Activated naive CD4-positive, alpha-beta T cell treated with anti-CD3 and anti-CD28 coated beads, Interleukin-2, amount 50 U/mL, for 72 hours (primary cell): ENCODE results near the gene B4GALNT2. TPM values are rescaled to one million over a fixed set of nuclear protein-coding genes. Genes with fewer than 3 reads are reported as not detected.
A peak's percentile ranks its signal among the peaks of the same experiment; 100 is the strongest.
"Not testable (repeated sequence)": the region's sequence is repeated elsewhere in the genome, so short reads cannot be mapped to it uniquely, and the experiment has no call there.

Source experiments
- ATAC-seq, 2 donors: fragments of 150-1000 bp; cut with Tn5 transposase; 2 replicates each; pipeline ENCODE4 v1.10.0; 2021; ENCODE audit warnings: mild to moderate bottlenecking in 2 of 2, moderate library complexity in 2 of 2
- DNase-seq, 2 donors: peaks; one replicate each; pipeline ENCODE4 v3.0.0; 2021 to 2022; ENCODE audit warnings: low spot score in 2 of 2
- H3K27ac Mint-ChIP-seq, 2 donors: one replicate each; pipeline ENCODE4 v1.8.0; 2022; ENCODE audit warnings: mild to moderate bottlenecking in 2 of 2, mixed read lengths in 2 of 2
- H3K36me3 Mint-ChIP-seq, 2 donors: one replicate each; pipeline ENCODE4 v1.8.0; 2022; ENCODE audit warnings: mixed read lengths in 2 of 2
- H3K9me3 Mint-ChIP-seq, 2 donors: one replicate each; pipeline ENCODE4 v1.8.0; 2022; ENCODE audit warnings: mixed read lengths in 2 of 2
- total RNA-seq, 2 donors: library from RNA; stranded (reverse); gene quantifications; one replicate each; pipeline ENCODE4 v1.2.3, GENCODE V29; 2022

B4GALNT2 gene
- total RNA-seq, 2 donors from 2014 or later = 0.02 TPM; not detected in 1

DNA sequence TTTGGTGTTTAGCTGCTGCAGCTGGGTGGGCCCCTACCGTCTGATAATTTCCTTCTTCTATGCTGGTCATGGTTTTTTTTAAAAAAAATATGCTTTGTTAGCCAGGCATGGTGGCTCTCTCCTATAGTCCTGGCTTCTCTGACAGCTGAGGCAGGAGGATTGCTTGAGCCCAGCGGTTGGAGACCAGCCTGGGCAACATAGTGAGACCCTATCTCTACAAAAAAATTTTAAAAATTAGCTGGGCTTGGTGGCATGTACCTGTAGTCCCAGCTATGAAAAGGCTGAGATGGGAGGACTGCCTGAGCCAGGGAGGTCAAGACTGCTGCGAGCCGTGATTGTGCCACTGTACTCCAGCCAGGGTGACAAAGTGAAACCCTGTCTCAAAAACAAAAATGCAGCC, 19.4 kb downstream of the B4GALNT2 start:
- no peaks in the 10 kb centered on the region for H3K9me3 Mint-ChIP-seq
- H3K27ac Mint-ChIP-seq = no peak overlapping the region
- no peak for DNase-seq
- H3K36me3 Mint-ChIP-seq = no peaks in the 10 kb centered on the region
- no peak for ATAC-seq

DNA sequence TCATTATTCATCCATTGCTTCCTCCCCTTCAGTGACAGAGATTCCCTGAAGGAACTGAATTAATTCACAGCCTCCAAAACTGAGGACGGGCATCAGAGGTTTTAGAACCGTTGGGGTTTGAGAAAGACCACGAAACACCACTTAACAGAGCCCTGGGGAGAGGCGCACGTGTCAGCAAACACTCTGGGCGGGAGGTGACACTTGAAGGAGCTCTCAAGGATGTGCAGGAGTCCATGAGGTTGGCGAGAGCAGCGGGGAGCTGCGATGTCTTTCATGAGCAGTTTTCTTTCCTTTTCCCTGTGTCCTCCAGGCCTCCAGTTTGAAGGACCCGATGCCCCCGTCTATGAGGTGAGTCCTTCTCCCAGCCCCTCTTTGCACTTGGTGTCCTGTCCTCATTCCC, 23.7 kb downstream of the B4GALNT2 start:
- no peak for DNase-seq
- no peak overlapping the region for H3K27ac Mint-ChIP-seq

DNA sequence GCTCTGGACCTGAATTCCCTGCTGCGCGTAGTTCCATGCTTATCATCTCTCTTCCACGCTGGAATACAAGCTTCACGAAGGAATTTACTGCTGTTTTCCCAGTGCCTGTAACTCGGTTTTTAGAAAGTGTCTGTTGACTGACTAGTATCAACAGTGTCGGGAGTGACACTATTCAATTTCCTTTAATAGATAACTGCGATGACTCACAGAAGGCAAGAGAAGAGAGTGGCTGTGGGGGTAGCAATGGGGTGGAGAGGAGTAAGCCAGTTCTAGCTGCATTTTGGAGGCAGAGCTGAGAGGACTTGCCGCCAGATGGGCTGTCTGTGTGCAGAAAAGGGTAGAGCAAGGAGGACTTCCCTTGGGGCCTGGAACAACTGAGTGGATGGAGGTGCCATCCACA, 25.2 kb downstream of the B4GALNT2 start:
- no peak for ATAC-seq
- no peak for DNase-seq
- no peaks in the 10 kb centered on the region for H3K36me3 Mint-ChIP-seq
- no peaks in the 10 kb centered on the region for H3K9me3 Mint-ChIP-seq
- H3K27ac Mint-ChIP-seq = no peak overlapping the region

More for the DNA sequence above, 23.7 kb downstream of the B4GALNT2 start:
- H3K36me3 Mint-ChIP-seq = no peaks in the 10 kb centered on the region
- ATAC-seq = no peak
- H3K9me3 Mint-ChIP-seq = no peaks in the 10 kb centered on the region

DNA sequence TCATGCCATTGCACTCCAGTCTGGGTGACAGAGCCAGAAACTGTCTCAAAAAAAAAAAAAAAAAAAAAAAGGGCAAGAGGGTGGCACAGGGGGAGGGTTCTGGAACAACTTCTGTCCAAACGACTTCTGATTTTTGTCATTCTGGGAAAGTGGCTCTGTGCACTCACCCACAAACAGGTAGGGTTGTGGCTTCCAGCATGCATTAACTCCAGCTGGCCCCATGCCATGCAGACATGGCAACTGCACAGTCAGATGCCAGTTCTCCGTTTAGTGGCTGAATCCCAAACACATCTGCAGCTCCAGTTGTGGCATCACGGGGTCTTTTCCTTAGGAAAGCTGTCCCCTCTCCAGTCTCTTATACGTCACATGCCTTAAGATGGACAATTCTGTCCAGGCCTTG, 30.3 kb downstream of the B4GALNT2 start:
- no peak for ATAC-seq
- H3K9me3 Mint-ChIP-seq = no peaks in the 10 kb centered on the region
- no peaks in the 10 kb centered on the region for H3K36me3 Mint-ChIP-seq
- no peak overlapping the region for H3K27ac Mint-ChIP-seq
- DNase-seq = no peak

DNA sequence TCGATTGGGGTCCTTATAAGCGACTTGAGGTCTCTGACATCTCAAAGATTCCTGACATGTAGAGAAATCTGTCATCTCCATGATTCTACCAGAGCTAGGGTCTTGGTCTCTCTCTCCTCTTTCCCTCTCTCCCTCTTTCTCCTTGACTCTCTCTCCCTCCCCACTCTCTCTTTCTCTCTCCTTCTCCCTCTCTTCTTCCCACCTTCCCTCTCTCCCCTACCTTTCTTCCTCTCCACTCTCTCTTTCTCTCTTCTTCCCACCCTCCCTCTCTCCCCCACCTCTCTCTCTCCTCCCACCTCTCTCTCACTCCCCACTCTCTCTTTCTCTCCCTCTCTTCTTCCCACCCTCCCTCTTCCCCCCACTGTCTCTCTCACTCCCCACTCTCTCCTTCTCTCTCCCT, 32.6 kb downstream of the B4GALNT2 start:
- Mint-ChIP-seq H3K36me3 (no peaks in the 10 kb centered on the region), H3K9me3 (no peaks in the 10 kb centered on the region), H3K27ac (no peak overlapping the region)
- DNase-seq (no peak), ATAC-seq (no peak)

DNA sequence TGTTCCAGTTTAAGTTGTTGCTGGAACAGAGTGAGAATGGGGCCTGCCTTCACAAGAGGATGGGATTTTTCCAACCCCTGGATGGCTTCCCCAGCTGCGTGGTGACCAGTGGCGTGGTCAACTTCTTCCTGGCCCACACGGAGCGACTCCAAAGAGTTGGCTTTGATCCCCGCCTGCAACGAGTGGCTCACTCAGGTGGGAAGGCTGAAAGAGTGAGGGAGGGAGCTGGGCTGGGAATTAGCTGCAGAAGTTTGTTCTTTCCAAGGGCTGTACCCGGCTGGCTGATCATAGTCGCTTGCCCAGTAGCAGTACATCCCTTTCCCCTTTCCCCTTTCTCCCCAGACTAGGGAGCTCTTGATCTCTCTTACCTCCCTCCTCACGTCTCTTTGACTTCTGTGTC, 36.1 kb downstream of the B4GALNT2 start:
- Mint-ChIP-seq H3K27ac (no peak overlapping the region), H3K36me3 (peaks cover 0 to 2% of the 10 kb centered on the region in 2 donors), H3K9me3 (peaks cover 2% of the 10 kb centered on the region in 2 donors)
- ATAC-seq (no peak), DNase-seq (no peak)

GRCh38 chr17:49170216-49170615, 37.6 kb downstream of the B4GALNT2 start:
- Mint-ChIP-seq H3K27ac (peak overlapping the region in 1 of 2 donors; percentile 19), H3K9me3 (peaks cover 6 to 10% of the 10 kb centered on the region in 2 donors), H3K36me3 (peaks cover 6% of the 10 kb centered on the region in 2 donors)
- DNase-seq = no peak
- ATAC-seq = no peak

GRCh38 chr17:49170711-49171110, 38.1 kb downstream of the B4GALNT2 start:
- DNase-seq, H3K27ac Mint-ChIP-seq, ATAC-seq: not testable (repeated sequence)
- peaks cover 6 to 15% of the 10 kb centered on the region in 2 donors for H3K9me3 Mint-ChIP-seq
- peaks cover 9 to 11% of the 10 kb centered on the region in 2 donors for H3K36me3 Mint-ChIP-seq

- not testable (repeated sequence) for DNase-seq, ATAC-seq
- Mint-ChIP-seq H3K27ac (peak overlapping the region in 1 of 2 donors; percentile 32), H3K36me3 (peaks cover 18 to 24% of the 10 kb centered on the region in 2 donors), H3K9me3 (peaks cover 6 to 25% of the 10 kb centered on the region in 2 donors)
Observed at GRCh38 chr17:49175978-49176377, 43.4 kb downstream of the B4GALNT2 start.

- no peak overlapping the region for H3K27ac Mint-ChIP-seq
- DNase-seq (peak in 1 of 2 donors; percentile 71), ATAC-seq (peak; percentile 60 to 72)
- H3K9me3 Mint-ChIP-seq = peaks cover 0 to 16% of the 10 kb centered on the region in 2 donors
- H3K36me3 Mint-ChIP-seq = peaks cover 15 to 27% of the 10 kb centered on the region in 2 donors
Observed at GRCh38 chr17:49180303-49180702, 47.7 kb downstream of the B4GALNT2 start.

- H3K27ac Mint-ChIP-seq = no peak overlapping the region
- H3K36me3 Mint-ChIP-seq = peaks cover 10 to 27% of the 10 kb centered on the region in 2 donors
- DNase-seq (no peak), ATAC-seq (no peak)
- peaks cover 3 to 16% of the 10 kb centered on the region in 2 donors for H3K9me3 Mint-ChIP-seq
Observed at GRCh38 chr17:49180998-49181635, 48.5 kb downstream of the B4GALNT2 start.

- ATAC-seq (no peak), DNase-seq (no peak)
- H3K36me3 Mint-ChIP-seq = peaks cover 4 to 22% of the 10 kb centered on the region in 2 donors
- no peak overlapping the region for H3K27ac Mint-ChIP-seq
- peaks cover 6 to 13% of the 10 kb centered on the region in 2 donors for H3K9me3 Mint-ChIP-seq
Observed at GRCh38 chr17:49183341-49183740, 50.8 kb downstream of the B4GALNT2 start.

DNA sequence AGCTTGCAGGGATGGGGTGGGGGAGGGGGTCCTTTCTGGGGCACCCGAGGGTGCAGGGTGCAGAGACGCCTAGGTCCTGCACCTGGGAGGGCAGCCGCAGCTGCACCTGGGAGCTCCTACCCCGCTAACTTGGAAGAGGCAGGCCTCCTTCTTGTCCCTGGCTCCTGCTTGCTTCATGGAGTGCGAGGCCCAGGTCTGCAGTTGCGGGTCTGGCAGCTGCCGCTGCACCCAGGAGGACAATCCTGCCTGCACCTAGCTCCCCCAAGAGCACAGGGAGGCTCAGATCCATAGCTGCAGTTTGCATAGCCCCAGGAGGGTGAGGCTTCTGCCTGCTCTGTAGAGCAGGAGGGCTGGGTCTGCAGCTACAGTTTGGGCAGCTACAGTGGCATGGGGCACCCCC, 51.2 kb downstream of the B4GALNT2 start:
- Mint-ChIP-seq H3K27ac (no peak overlapping the region), H3K36me3 (peaks cover 4 to 22% of the 10 kb centered on the region in 2 donors), H3K9me3 (peaks cover 6 to 13% of the 10 kb centered on the region in 2 donors)
- no peak for DNase-seq
- ATAC-seq = no peak

DNA sequence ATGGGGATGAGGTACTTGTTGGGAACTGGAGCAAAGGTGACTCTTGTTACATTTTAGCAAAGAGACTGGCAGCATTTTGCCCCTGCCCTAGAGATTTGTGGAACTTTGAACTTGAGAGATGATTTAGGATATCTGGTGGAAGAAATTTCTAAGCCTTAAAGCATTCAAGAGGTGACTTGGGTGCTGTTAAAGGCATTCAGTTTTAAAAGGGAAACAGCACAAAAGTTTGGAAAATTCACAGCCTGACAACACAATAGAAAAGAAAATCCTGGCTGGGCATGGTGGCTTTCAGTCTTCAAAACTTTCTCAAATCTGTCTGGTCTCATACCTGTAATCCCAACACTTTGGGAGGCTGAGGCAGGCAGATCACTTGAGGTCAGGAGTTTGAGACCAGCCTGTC, 52.0 kb downstream of the B4GALNT2 start:
- H3K27ac Mint-ChIP-seq, ATAC-seq: not testable (repeated sequence)
- peaks cover 4 to 22% of the 10 kb centered on the region in 2 donors for H3K36me3 Mint-ChIP-seq

DNA sequence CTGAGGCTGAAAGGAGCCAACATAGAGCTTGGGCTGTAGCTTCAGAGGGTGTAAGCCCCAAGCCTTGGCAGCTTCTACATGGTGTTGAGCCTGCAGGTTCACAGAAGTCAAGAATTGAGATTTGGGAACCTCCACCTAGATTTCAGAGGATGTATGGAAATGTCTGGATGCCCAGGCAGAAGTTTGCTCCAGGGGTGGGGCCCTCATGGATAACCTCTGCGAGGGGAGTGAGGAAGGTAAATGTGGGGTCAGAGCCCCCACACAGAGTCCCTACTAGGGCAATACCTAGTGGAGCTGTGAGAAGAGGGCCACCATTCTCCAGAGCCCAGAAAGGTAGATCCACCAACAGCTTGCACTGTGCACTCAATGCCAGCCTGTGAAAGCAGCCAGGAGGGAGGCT, 52.8 kb downstream of the B4GALNT2 start:
- not testable (repeated sequence) for DNase-seq, H3K27ac Mint-ChIP-seq, ATAC-seq
- Mint-ChIP-seq H3K36me3 (peaks cover 4 to 22% of the 10 kb centered on the region in 2 donors), H3K9me3 (peaks cover 6 to 13% of the 10 kb centered on the region in 2 donors)

More for the DNA sequence above, 52.0 kb downstream of the B4GALNT2 start:
- H3K9me3 Mint-ChIP-seq = peaks cover 6 to 13% of the 10 kb centered on the region in 2 donors
- DNase-seq = not testable (repeated sequence)

- Mint-ChIP-seq H3K27ac (no peak overlapping the region), H3K36me3 (peaks cover 4 to 22% of the 10 kb centered on the region in 2 donors), H3K9me3 (peaks cover 6 to 13% of the 10 kb centered on the region in 2 donors)
- DNase-seq (no peak), ATAC-seq (no peak)
Observed at GRCh38 chr17:49187301-49187700, 54.7 kb downstream of the B4GALNT2 start.

GRCh38 chr17:49190932-49191331, 58.4 kb downstream of the B4GALNT2 start:
- Mint-ChIP-seq H3K36me3 (peaks cover 0 to 6% of the 10 kb centered on the region in 2 donors), H3K27ac (peak overlapping the region in 1 of 2 donors; percentile 58), H3K9me3 (peaks cover 5% of the 10 kb centered on the region in 2 donors)
- no peak for ATAC-seq
- DNase-seq = no peak

DNA sequence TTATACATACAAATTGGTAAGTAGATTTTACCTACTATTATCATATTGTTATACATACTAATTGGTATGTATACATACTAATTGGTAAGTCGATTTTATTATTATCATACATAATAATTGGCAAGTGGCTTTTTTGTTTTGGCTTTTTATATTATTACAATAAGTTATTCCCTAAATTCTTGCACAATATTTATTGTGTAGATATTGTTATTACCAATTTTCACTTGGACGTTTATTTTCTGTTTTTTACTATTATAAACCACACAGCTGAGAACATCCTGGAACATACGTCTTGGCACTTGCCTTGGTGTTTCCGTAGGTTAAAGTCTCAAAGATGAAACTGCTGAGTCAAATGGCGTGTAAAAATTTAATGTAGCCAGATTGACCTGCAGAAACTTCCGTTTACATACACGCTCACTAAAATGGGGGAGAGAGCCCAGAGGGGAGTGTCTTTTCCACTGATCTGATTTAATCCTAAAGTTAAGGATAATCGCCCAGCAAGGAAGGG, 58.9 kb downstream of the B4GALNT2 start:
- H3K36me3 Mint-ChIP-seq = peaks cover 0 to under 1% of the 10 kb centered on the region in 2 donors
- DNase-seq (no peak), ATAC-seq (peak; percentile 0 to 6)
- H3K27ac Mint-ChIP-seq = peak overlapping the region; percentile 98 to 100
- no peaks in the 10 kb centered on the region for H3K9me3 Mint-ChIP-seq
